GM21360 (cell line): ENCODE measurements around the gene CFAP61.

Experiments used
- ATAC-seq: cut with Tn5 transposase; IDR thresholded peaks from one replicate; pipeline ENCODE4 v1.9.1; 2021; ENCODE audit warnings: mild to moderate bottlenecking, moderate library complexity; ENCODE audit not compliant: unreplicated experiment

CFAP61 gene

DNA sequence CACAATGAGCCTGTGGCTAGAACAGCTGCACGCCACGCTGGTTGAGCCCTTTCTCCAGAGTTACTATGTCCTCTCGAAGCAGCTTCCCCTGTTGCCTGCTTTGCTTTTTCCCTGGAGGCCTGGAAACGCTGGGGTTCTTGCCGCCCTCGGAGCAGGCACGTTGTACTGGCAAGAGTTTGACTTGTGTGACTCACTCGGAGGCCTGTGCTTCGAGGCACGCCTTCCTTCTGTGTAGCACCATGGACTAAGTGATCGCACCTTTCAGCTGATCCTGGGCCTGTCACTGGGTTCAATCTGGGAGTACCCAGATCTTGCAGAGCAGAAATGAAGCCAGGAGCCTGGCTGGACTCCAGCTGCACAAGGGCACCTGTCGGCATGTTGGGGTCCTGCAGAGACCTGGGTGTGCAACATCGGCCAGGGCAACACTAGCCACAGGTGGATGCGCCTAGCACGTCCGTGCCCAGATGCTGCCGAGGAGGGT lies 320.8 kb downstream of the CFAP61 start:
- ATAC-seq, result no peak

DNA sequence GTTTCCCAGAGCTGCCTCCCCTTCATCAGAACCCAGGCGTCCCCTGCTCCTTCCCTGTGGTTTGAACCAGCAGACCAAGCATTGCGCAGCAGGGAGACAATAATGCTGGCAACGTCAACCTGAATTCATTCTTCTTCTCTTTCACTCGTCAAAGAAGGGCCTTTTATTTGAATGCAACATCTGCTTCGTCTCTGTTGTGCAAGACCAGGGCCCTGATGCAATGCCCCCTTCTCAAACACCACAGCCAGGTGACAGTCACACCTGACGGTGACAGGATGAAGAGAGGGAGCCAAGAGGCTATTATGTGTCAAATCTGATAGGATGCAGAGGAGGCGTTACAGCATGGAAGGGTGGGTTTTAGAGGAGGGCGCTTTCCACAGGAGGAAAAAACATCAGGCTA lies 323.5 kb downstream of the CFAP61 start:
- ATAC-seq, result no peak

DNA sequence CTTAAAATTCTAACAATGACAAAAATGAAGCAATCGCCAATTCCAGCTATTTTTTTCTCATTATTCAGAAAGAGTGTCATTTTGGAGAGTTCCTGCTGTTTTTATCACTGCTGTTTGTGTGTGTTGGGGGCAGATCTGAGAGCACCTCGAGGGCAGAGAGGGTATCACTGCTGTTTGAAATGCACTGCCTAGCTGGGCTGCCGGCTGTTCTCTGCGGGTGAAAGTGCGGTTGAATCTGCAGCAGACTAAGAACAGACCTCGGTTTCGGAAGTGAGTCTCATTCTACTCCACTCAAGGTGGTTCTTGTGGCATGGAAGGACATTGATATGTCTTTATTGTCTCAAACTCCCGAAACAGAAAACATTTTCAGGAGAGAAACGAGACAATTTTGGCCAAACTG lies 333.9 kb downstream of the CFAP61 start:
- ATAC-seq, result no peak

DNA sequence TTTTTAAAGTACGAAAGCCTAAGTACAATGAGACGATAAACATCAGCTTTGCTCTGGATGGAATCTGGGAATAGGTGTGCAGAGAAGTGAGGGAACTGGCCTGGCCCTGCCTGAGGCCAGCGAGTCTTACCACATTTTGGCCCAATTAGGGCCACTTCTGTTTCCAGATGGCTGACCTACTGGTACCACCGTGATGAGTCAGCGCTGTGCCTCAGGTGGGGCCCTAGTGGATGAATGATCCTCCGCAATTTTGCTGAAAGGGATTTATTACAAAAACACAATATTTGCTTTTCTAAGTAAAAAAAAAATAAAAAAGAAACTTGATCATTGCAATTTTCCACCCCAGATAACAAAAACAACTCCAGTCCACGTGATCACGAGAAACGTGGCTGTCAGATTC lies 338.1 kb downstream of the CFAP61 start:
- ATAC-seq, result no peak

DNA sequence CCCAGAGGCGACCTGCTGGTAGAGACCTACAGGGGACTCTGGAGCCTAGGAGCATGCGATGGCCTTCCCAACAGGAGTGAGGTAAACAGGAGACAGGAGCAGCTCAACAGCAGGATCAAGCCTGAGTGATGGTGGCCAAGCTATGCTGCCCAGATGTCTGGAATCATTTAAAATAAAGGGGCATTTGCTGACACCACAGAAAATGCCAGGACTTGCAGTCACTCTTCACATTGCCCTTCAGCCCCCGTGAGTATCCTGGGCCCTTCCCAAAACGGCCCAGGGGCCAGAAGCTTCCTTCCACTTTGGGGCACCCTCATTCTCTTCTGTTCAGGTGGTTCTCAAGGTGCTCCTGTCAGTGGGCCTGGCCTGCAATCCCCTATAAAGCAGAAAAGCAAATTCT lies 338.8 kb downstream of the CFAP61 start:
- ATAC-seq, result no peak

DNA sequence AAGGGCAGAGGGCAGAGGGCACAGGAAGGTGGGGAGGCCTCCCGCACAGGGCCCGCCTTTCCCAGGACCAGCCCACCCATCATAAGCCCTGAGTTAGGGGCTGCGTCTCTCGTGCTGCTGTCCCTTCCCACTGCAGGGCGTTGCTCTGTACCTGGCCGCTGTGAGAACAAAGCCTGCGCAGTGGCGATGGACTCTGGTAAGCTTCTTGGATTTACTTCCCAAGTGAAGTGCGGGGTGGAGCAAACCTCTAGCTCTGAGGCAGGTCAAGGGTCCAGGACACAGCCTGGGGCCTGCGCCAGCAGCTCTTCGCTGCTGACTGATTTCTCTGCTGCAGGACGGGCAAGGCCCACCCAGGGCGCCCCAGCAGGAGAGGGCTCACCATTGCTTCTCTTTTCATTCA lies 339.4 kb downstream of the CFAP61 start:
- no peak for ATAC-seq

DNA sequence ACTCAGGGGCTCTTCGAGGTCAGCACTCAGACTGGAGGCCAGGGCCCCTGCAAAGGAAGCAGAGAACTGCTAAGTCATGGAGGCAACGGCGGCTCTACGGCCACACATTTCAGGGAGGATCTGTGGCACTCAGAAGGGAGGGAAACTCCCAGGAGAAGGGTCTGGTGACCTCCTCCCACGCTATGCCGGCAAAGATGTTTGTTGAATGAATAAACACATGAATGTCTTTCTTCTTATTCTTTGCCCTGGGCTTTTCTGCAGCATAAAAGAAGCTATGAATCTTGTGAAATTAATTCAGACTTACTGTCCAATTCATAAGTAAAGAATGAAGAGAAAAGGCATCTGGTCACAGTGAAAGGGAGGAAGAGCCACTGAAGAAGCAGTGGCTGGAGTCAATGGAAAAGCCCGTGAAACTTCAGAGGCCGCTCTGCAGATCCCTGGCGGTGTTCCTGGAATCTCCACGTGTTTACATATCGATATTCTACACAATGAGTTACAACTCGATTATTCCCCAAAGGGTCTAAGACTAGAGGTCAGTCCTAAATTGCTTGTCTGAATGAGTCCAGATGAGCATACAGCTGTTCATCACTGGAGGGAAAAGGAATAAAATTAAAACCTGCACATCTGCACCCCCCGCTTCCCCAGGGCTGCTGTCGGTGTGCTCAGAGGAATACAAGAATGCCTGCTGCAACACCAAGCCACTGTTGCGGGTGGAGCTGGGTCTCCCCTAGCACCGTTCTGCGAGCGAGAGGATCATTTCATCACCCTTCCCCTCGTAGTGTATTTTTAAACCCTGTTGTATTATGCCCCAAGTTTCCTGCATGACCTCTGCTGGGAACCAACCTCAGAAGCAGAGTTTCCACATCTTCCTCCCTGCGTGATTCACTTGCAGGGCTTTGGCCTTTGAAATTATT lies 341.1 kb downstream of the CFAP61 start:
- ATAC-seq, result no peak

DNA sequence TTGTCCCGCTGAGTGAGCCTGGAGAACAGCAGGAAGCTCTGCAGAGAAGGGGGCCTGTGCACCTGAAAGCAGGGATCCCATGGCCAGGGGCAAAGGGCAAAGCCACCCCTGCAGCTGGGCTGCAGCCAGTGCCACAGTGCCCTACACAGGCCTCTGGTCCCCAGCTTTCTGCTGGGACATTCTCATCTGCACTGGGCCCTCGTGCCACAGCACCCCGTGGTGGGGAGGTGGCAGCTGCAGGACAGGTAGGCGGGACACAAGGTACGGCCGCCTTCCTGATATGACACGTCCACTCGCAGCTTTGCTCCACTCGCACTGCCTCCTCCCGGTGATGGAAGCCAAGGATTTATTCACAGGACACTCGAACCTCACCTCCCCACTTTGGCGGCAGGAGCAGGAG lies 342.8 kb downstream of the CFAP61 start:
- no peak for ATAC-seq

DNA sequence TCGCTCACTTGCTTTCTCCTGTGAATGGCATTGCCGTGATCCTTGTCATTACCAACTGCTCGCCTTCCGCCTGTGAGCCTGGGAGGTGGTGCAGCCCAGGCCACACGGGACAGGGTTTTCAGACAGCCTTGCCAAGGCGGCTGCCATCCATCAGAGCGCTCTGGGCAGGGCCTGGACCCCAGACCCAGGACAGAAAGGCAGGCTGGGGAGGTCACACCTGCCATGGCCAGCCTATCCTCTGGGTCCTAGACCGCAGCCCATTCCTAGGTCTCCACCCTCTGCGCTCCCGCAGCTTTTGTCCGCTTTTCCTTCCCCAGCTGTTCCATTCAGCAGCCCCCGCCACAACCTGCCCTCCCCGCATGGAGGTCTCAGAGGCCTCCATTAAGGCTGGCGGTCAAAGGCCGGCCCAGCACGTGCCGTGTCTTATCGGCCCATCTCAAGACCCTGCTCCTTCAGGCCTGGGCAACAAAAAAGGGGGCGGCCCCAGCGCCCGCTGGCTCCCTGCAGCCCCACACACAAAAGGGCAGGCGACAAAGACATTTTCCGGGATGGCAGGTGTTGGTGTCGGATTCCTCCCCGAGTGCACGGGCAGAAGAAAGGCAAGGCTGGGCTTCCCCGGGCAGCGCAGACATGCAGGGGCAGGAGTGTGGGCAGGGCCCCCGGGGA lies 343.7 kb downstream of the CFAP61 start:
- ATAC-seq, result no peak

DNA sequence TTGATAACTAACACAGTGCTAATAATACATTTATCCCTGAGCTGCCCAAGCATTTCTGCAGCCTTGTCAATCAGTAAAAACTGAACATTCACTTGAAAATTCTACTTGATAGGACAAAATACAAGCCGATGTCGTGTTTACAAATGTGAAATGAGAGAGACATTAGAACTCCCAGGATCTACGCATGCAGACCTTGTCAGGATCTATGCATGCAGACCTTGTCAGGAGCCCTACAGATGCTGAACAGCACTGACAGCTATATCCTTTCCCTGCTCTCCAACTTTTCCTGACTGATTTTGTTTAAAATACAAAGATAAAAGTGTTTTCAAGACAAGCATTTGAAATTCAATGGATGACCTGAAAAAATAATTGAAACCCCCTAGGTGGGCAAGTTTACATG lies 344.5 kb downstream of the CFAP61 start:
- ATAC-seq, result no peak

DNA sequence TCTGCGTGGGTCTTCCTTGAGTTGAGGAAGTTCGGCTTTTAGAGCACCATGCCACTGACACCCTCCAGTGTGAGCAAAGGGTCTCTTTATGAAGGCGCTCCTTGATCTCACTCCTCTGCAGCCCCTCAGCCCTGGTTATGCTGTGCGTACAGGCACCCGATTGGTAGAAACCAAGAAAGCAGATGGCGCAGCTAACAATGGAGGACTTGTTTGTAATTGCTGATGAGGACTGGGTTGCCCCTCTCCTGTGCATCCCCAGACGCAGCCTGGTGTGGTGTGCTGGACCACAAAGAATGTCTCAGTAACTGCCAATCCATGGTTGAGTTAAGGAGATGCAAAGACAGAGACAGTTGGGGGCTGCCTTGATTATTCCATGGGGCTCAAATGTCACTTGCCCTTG lies 345.8 kb downstream of the CFAP61 start:
- ATAC-seq, result no peak

DNA sequence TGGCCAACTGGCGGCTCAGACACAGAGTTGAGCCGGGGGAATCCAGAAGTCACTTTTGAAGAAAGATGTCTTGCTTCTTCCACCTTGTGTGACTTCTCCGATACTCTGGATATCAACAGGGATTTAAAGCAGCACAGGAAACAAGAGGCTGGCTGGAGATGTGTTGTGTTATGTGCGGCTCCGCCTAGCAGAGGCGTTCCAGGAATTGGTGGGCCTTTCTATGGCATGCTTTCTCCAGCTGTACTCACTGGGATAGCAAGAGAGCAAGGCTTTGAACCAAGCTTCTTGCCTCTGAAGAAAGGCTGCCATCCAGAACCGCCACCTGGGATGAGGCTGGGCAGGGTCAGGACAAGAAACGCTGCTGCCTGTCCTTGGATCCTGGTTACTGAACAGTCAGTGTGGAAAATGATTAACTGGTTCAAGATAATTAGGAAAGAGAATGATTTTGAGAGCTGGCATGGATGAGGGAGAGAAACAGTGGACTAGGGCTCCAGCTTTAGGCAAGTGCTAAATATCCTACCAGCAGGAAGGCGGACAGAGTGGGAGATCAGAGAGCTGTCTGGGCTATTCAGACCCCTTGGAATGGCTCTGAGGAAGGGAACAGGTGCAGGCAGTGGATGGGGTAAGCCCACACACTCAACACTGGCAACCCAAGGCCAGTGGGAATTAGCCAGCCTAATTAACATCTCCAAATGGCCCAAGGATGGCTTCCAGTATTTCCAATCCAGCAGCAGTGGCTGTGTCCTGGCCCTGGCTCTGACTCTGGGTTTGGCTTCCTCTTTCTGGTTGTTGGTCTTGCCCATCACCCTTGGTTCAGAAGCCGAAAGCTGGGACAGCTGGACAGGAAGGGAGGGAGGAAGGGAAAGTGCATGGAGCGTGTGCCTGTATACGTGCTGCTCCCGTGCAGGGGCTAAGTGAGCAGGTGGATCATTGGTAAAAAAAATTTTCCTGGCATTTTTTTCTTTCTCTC lies 347.5 kb downstream of the CFAP61 start:
- no peak for ATAC-seq

DNA sequence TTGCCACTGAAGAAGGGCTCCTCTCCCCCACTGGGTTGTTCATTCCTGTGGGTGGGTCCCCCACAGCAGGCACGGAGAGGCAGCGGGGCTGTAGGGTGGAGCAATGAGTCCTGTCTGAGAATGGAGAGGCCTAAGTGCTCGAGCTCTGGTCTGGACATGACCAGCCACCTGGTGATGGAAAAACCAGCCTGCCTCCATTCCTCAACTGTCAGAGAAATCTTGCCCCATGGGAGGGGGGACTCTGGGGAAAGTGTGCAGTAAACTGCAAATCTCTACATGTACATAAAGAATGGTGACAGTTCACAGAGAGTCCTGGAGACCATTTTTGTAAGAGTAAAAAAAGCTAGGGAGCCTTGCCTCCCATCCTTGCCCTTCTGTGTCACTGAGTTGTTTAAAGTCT lies 349.7 kb downstream of the CFAP61 start:
- ATAC-seq, result no peak

DNA sequence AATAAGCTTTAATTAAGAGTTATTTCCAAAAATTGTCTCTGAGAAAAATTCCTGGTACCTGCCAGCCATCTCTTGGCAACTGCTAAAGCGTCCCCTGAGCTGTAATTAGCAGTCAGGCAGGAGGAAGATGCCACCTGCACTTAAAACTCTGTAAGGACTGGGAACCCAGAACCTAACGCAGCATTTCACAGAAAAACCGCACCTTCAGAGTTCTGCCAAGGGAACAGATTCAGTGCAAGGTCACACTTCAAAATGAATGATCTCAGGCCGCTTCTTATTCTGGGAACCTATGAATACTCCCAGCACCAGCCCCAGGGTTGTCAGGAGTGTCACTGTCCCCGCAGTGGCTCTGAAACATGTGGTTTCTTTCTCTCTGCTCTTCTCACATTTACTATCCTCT lies 352.3 kb downstream of the CFAP61 start:
- ATAC-seq, result no peak

DNA sequence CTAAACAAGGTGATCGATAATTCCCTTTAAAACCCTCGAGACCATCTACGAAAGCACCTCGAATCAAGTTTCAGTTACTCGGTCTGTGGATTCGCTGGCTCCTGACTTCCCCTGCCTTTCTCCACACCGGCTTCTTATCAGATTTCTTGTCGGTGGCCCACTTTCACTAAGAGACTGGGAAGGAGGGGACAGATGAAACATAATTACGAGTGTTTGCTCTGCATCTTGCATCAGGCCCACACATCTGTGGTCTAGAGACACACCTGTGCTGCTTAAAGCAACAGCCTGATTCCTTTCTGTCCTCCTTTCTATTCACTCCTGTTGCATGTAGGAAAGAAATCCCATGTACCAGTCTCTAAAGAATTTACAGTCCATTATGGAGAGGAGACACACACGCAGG lies 353.3 kb downstream of the CFAP61 start:
- ATAC-seq, result no peak

DNA sequence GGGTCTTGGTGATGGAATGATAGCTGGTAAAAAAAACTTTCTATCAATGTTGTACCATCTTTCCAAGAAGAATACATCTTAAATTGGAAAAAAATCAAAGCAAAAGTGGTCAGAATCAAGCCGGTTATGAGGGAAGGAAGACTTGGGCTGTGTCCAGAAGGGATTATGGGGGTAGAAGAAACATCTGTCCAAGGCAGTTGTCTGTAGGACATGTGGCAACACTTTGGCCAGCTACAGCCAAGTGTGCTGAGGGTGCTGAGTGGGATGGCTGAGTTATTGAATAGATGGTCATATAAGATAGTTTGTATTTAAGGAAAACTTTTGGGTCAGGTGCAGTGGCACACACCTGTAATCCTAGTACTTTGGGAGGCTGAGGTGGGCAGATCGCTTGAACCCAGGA lies 354.0 kb downstream of the CFAP61 start:
- no peak for ATAC-seq

DNA sequence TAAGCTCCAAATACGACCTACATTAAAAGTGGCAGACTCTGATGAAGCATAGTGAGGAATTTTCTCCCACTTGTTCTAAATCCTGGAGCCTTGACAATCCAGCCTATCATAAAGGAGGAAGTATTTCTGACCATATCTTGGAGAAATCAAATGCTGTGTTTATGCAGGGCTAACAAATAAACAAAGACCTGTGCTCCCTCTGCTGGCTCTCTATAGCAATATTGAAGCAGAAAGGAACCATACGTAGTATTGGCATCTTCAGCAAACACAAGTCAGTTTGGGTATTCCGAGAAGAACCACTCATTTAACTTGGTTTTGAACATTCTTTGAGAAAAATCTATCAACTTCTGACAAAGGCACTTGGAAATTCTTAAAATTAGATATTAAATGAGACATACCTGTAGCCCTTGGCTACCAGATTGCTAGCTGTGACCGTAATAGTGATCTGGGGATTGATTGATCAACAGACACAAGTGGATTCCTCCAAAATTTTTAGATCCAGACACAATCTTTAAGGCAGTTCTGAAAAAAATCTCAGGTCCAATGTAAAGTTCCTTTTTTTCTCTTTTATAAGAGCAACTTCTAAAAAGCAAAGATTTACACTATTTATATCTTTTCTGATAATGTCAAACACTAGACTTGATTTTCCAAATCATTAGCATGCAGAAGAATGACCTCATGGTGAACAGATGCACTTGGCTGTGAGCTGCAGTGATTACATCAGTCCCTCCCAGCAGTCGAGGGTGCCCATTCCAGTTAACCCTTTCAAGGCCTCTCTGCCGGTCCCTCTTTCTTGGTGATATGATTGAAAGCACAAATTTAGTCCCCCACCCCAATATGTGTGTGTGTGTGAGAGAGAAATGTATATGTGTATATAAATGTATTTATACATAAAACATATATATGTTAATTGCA lies 355.8 kb downstream of the CFAP61 start:
- ATAC-seq, result no peak

DNA sequence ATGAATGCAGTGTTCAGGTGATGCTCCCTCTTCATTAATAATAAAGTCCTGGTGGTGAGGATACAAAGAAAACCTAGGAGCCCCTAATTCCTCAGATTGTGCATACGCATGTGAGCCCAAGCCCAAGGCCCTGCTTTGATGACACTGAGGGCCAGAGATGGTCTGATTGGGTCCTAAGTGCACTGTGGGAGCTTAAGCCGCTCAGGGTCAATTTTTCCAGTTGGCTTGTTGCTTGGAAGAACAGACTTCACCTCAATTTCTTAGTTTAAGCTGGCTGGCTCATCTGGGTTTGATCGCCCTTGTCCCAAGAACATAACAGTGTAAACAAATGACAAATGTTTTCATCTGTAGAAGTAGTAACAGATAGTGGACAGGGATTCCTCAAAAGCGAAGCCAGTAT lies 357.0 kb downstream of the CFAP61 start:
- ATAC-seq, result no peak
